Hepatocyte (in vitro differentiated cells): ENCODE data around the gene MOB3B. TPM values are rescaled to one million over a fixed set of nuclear protein-coding genes. Genes with fewer than 3 reads are reported as not detected.

Experiments used
- DNase-seq: peaks from one replicate; pipeline ENCODE4 v3.0.0-alpha.2; 2016; ENCODE audit warnings: low spot score
- H2AFZ ChIP-seq: fragments of 200-600 bp; sonication (generic); 2 replicates; pipeline ENCODE4 v1.6.0; 2016; ENCODE audit warnings: antibody characterized with exemption, mild to moderate bottlenecking
- H3K27ac ChIP-seq: fragments of 200-600 bp; sonication (generic); 2 replicates; pipeline ENCODE4 v1.5.1; 2016; ENCODE audit warnings: mild to moderate bottlenecking
- H3K27me3 ChIP-seq: fragments of 200-600 bp; sonication (generic); 2 replicates; pipeline ENCODE4 v1.6.1; 2016
- H3K36me3 ChIP-seq: fragments of 200-600 bp; sonication (generic); replicated peaks from 2 replicates; pipeline ENCODE4 v1.5.1; 2016; ENCODE audit warnings: low read depth; ENCODE audit not compliant: insufficient read depth
- H3K4me1 ChIP-seq: fragments of 200-600 bp; sonication (generic); 2 replicates; pipeline ENCODE4 v1.5.1; 2016; ENCODE audit warnings: mild to moderate bottlenecking, moderate library complexity; ENCODE audit not compliant: insufficient read depth
- H3K4me2 ChIP-seq: fragments of 200-600 bp; sonication (generic); 2 replicates; pipeline ENCODE4 v1.6.0; 2016
- H3K4me3 ChIP-seq: fragments of 200-600 bp; sonication (generic); 2 replicates; pipeline ENCODE4 v1.5.1; 2016; ENCODE audit warnings: mild to moderate bottlenecking
- H3K79me2 ChIP-seq: fragments of 200-600 bp; sonication (generic); 2 replicates; pipeline ENCODE4 v1.6.0; 2017; ENCODE audit warnings: mild to moderate bottlenecking
- H3K9me2 ChIP-seq: fragments of 200-600 bp; sonication (generic); replicated peaks from 2 replicates; pipeline ENCODE4 v1.6.0; 2017; ENCODE audit warnings: mild to moderate bottlenecking; ENCODE audit not compliant: insufficient read depth
- H3K9me3 ChIP-seq: fragments of 200-600 bp; sonication (generic); 2 replicates; pipeline ENCODE4 v1.5.1; 2016; ENCODE audit warnings: low read depth, mild to moderate bottlenecking
- H4K20me1 ChIP-seq: fragments of 200-600 bp; sonication (generic); 2 replicates; pipeline ENCODE4 v1.6.0; 2016; ENCODE audit warnings: mild to moderate bottlenecking; ENCODE audit not compliant: insufficient read depth, poor library complexity, severe bottlenecking
- EZH2 ChIP-seq: fragments of 200-600 bp; sonication (generic); IDR thresholded peaks from 2 replicates; pipeline ENCODE4 v1.6.1; 2016; ENCODE audit warnings: antibody characterized with exemption, mild to moderate bottlenecking, borderline replicate concordance
- EZH2phosphoT487 ChIP-seq: fragments of 200-600 bp; sonication (generic); IDR thresholded peaks from one replicate; pipeline ENCODE4 v1.6.1; 2018; ENCODE audit warnings: antibody characterized with exemption, mild to moderate bottlenecking, low read depth, moderate library complexity; ENCODE audit not compliant: unreplicated experiment, severe bottlenecking
- WGBS: methylation state at CpG from one replicate; pipeline ENCODE4 v1.1.6; 2016; ENCODE audit warnings: low lambda C conversion rate; ENCODE audit errors: missing lambda C conversion rate; 5-methylcytosine and 5-hydroxymethylcytosine counted together
- polyA plus RNA-seq: library from polyadenylated mRNA; unstranded; fragments of >200 nt; fragmentation: Nextera tagmentation; extraction: Ambion mirVana; gene quantifications from 2 replicates; pipeline ENCODE4 v1.2.1, GENCODE V29; 2016
- total RNA-seq: library from RNA; depleted of rRNA; stranded (reverse); fragments of >200 nt; gene quantifications from 2 replicates; pipeline ENCODE4 v1.2.3, GENCODE V29; 2014
- TF ChIP-seq, protein P1 (sequence below): fragments of 200-600 bp; sonication (generic); IDR thresholded peaks from 2 replicates; pipeline ENCODE4 v1.5.1; 2016; ENCODE audit warnings: antibody characterized with exemption, mild to moderate bottlenecking; ENCODE audit not compliant: poor library complexity

Gene MOB3B
- total and polyA plus RNA-seq, 2 experiments from 2014 or later: 13.3 to 13.5 TPM

DNA sequence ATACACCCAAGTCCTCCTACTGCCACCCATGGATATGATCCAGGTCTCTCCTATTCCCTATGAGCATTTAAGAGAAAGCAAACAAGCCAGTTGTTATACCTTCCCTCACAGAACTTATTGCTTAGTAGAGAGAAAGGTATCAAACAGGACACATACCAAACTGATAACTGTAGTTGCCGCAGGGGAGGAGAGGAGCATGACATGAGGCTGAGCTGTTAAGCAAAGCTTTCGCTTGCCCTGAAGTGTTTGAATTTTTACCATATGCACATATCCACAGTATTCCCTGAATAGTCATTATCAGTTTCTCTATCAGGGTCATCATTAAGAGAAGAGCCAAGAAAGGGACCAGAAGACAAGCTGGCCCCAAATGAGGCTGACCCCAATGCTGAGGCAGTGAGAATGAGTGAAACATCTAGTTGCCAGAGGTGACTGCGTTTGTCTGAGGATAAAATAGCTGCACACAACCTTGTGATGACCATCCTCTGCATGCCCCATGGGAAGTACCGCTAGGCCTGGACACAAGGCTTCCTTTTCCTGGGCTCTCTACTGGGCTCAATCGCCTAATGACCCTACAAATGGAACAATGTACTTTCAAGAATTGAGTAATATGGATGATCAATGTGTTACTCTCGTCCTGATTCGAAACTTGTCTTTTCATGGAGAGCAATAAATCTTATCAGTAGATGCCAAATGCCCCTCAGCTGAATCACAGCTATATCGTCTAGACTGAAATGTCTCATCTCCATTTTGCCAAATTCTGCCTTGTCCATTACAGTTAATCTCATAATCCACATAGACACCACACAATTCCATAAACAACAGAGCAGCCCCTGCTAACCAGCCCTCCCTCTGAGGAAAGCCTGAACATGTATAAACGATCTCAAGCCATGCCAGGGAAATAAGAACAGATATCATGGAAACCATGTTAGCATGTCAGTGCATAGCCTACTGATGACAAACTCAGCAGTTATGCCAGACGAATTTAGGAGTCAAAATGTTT lies 9.8 kb downstream of the MOB3B start:
- no peak overlapping the region for H3K4me2 ChIP-seq
- no peaks in the 10 kb centered on the region for H3K4me1 ChIP-seq
- H3K9me2 ChIP-seq: no peaks in the 10 kb centered on the region
- DNase-seq: no peak
- 74% methylated on average over 10 of the region's 10 CpGs for WGBS
- H3K36me3 ChIP-seq: no peaks in the 10 kb centered on the region
- H3K4me3 ChIP-seq: no peak overlapping the region
- no peak overlapping the region for H3K27ac ChIP-seq
- H3K27me3 ChIP-seq: no peaks in the 10 kb centered on the region
- no peak overlapping the region for H2AFZ ChIP-seq
- no peaks in the 10 kb centered on the region for H3K9me3 ChIP-seq
- H4K20me1 ChIP-seq: no peaks in the 10 kb centered on the region
- H3K79me2 ChIP-seq: peaks cover 94% of the 10 kb centered on the region
- TF ChIP-seq, protein P1, sequence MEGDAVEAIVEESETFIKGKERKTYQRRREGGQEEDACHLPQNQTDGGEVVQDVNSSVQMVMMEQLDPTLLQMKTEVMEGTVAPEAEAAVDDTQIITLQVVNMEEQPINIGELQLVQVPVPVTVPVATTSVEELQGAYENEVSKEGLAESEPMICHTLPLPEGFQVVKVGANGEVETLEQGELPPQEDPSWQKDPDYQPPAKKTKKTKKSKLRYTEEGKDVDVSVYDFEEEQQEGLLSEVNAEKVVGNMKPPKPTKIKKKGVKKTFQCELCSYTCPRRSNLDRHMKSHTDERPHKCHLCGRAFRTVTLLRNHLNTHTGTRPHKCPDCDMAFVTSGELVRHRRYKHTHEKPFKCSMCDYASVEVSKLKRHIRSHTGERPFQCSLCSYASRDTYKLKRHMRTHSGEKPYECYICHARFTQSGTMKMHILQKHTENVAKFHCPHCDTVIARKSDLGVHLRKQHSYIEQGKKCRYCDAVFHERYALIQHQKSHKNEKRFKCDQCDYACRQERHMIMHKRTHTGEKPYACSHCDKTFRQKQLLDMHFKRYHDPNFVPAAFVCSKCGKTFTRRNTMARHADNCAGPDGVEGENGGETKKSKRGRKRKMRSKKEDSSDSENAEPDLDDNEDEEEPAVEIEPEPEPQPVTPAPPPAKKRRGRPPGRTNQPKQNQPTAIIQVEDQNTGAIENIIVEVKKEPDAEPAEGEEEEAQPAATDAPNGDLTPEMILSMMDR: no peak
- TF ChIP-seq EZH2phosphoT487 (no peak), EZH2 (no peak)

DNA sequence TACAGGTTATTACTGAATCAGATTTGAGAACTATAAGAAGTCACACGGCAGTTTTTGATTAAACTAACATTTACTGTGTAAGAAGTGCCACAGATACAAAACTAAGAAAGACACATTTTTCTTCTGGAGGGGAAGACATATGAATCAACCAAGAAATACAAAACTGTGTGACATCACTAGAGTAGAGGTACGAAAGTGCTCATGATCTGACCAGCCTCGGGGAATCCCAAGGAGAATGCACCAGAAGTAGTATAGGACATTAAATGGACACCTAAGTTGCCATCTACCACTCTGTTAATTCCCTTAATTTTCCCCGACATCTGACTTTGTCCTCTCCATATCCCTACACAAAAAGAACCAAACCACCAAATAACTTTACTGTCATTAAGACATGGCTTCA lies 10.8 kb downstream of the MOB3B start:
- Histone ChIP-seq H4K20me1 (no peaks in the 10 kb centered on the region), H3K9me2 (no peaks in the 10 kb centered on the region), H3K4me3 (no peak overlapping the region), H2AFZ (no peak overlapping the region), H3K4me1 (no peaks in the 10 kb centered on the region), H3K9me3 (no peaks in the 10 kb centered on the region), H3K36me3 (no peaks in the 10 kb centered on the region), H3K79me2 (peaks cover 98% of the 10 kb centered on the region), H3K27me3 (no peaks in the 10 kb centered on the region), H3K4me2 (no peak overlapping the region), H3K27ac (no peak overlapping the region)
- WGBS: 98% methylated on average over 4 of the region's 4 CpGs
- DNase-seq: no peak
- TF ChIP-seq, protein P1: no peak
- no peak for TF ChIP-seq EZH2phosphoT487
- no peak for TF ChIP-seq EZH2

- no peaks in the 10 kb centered on the region for H4K20me1 ChIP-seq
- no peaks in the 10 kb centered on the region for H3K9me2 ChIP-seq
- peaks cover 98% of the 10 kb centered on the region for H3K79me2 ChIP-seq
- 98% methylated on average over 2 of the region's 2 CpGs for WGBS
- H3K27me3 ChIP-seq: no peaks in the 10 kb centered on the region
- no peaks in the 10 kb centered on the region for H3K36me3 ChIP-seq
- TF ChIP-seq EZH2phosphoT487 (no peak), EZH2 (no peak)
- TF ChIP-seq, protein P1: no peak
- H3K4me1 ChIP-seq: no peaks in the 10 kb centered on the region
- no peak overlapping the region for H2AFZ ChIP-seq
- DNase-seq: no peak
- H3K4me2 ChIP-seq: no peak overlapping the region
- H3K27ac ChIP-seq: no peak overlapping the region
- no peaks in the 10 kb centered on the region for H3K9me3 ChIP-seq
- H3K4me3 ChIP-seq: no peak overlapping the region
Measured at GRCh38 chr9:27518006-27518405, 11.6 kb downstream of the MOB3B start.
